GM21825 (cell line): Measurements from ENCODE around the gene SLC35F1.
"Not testable (repeated sequence)": the region's sequence is repeated elsewhere in the genome, so short reads cannot be mapped to it uniquely, and the experiment has no call there.

ENCODE experiments used
- ATAC-seq: cut with Tn5 transposase; IDR thresholded peaks from one replicate; pipeline ENCODE4 v1.9.1; 2021; ENCODE audit warnings: mild to moderate bottlenecking, moderate library complexity; ENCODE audit not compliant: unreplicated experiment

SLC35F1 gene

GRCh38 chr6:117989086-117989485 lies 82.0 kb downstream of the SLC35F1 start:
- no peak for ATAC-seq

- no peak for ATAC-seq
These were observed 83.1 kb downstream of the SLC35F1 start for GRCh38 chr6:117990151-117990550.

GRCh38 chr6:117992856-117993255 lies 85.8 kb downstream of the SLC35F1 start:
- ATAC-seq: no peak

GRCh38 chr6:118012944-118013343 lies 105.9 kb downstream of the SLC35F1 start:
- ATAC-seq: no peak

GRCh38 chr6:118016532-118016931 lies 109.5 kb downstream of the SLC35F1 start:
- no peak for ATAC-seq

GRCh38 chr6:118017301-118017848 lies 110.3 kb downstream of the SLC35F1 start:
- ATAC-seq: no peak

- ATAC-seq: no peak
These were observed 116.7 kb downstream of the SLC35F1 start for GRCh38 chr6:118023771-118024170.

- ATAC-seq: no peak
These were observed 122.9 kb downstream of the SLC35F1 start for GRCh38 chr6:118029967-118030366.

GRCh38 chr6:118037479-118037878 lies 130.4 kb downstream of the SLC35F1 start:
- not testable (repeated sequence) for ATAC-seq

- ATAC-seq: no peak
These were observed 135.8 kb downstream of the SLC35F1 start for GRCh38 chr6:118042855-118043254.

- ATAC-seq: no peak
These were observed 137.2 kb downstream of the SLC35F1 start for GRCh38 chr6:118044275-118044674.

GRCh38 chr6:118054082-118054481 lies 147.0 kb downstream of the SLC35F1 start:
- ATAC-seq: no peak

- ATAC-seq: no peak
These were observed 154.6 kb downstream of the SLC35F1 start for GRCh38 chr6:118061666-118062065.

GRCh38 chr6:118080547-118080946 lies 173.5 kb downstream of the SLC35F1 start:
- no peak for ATAC-seq

- no peak for ATAC-seq
These were observed 176.6 kb downstream of the SLC35F1 start for GRCh38 chr6:118083711-118084110.

- ATAC-seq: no peak
These were observed 178.6 kb downstream of the SLC35F1 start for GRCh38 chr6:118085665-118086064.

- ATAC-seq: no peak
These were observed 179.1 kb downstream of the SLC35F1 start for GRCh38 chr6:118086159-118086558.

GRCh38 chr6:118092086-118092485 lies 185.0 kb downstream of the SLC35F1 start:
- ATAC-seq: no peak

GRCh38 chr6:118097576-118097975 lies 190.5 kb downstream of the SLC35F1 start:
- no peak for ATAC-seq

- no peak for ATAC-seq
These were observed 193.7 kb downstream of the SLC35F1 start for GRCh38 chr6:118100717-118101116.

- ATAC-seq: no peak
These were observed 194.2 kb downstream of the SLC35F1 start for GRCh38 chr6:118101220-118101619.

GRCh38 chr6:118101831-118102345 lies 194.8 kb downstream of the SLC35F1 start:
- ATAC-seq: no peak

GRCh38 chr6:118102401-118102800 lies 195.3 kb downstream of the SLC35F1 start:
- ATAC-seq: no peak
